Choroid plexus epithelial cell (primary cell): ENCODE results near the gene TEKT2.

Source experiments
- DNase-seq: peaks from one replicate; pipeline ENCODE4 v3.0.0-alpha.2; 2010; ENCODE audit warnings: low read depth
- H3K4me3 ChIP-seq: 2 replicates; pipeline ENCODE4 v1.5.1; 2011; ENCODE audit warnings: low read depth, mild to moderate bottlenecking, control low read depth, low read length, moderate library complexity
- TF ChIP-seq, protein P1 (sequence below): conservative IDR thresholded peaks from 2 replicates; pipeline ENCODE4 v1.5.1; 2011; ENCODE audit warnings: low read depth, mild to moderate bottlenecking, control low read depth, inconsistent platforms, low read length, moderate library complexity

The TEKT2 gene

DNA sequence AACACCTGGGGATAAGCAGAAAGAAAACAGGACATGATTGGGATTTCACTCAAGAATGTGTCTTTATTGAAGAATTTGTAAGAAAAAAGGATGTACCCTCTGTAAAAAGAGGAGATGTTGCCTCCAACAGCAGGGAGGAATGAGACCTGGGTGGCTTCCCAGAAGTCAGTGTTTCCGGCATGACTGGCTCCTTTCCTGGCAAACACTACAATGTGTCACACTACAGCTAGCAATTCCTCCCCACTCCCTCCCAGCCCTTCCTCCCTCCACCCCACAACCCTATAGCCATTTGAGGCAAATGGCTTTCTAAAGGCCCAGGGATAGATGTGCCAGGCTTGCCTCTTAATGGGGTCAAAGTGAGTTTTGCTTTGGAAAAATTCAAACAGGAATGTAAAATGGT, 52.6 kb downstream of the TEKT2 start:
- TF ChIP-seq, protein P1, sequence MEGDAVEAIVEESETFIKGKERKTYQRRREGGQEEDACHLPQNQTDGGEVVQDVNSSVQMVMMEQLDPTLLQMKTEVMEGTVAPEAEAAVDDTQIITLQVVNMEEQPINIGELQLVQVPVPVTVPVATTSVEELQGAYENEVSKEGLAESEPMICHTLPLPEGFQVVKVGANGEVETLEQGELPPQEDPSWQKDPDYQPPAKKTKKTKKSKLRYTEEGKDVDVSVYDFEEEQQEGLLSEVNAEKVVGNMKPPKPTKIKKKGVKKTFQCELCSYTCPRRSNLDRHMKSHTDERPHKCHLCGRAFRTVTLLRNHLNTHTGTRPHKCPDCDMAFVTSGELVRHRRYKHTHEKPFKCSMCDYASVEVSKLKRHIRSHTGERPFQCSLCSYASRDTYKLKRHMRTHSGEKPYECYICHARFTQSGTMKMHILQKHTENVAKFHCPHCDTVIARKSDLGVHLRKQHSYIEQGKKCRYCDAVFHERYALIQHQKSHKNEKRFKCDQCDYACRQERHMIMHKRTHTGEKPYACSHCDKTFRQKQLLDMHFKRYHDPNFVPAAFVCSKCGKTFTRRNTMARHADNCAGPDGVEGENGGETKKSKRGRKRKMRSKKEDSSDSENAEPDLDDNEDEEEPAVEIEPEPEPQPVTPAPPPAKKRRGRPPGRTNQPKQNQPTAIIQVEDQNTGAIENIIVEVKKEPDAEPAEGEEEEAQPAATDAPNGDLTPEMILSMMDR = no peak
- H3K4me3 ChIP-seq = no peak overlapping the region
- DNase-seq = peak; percentile 77

DNA sequence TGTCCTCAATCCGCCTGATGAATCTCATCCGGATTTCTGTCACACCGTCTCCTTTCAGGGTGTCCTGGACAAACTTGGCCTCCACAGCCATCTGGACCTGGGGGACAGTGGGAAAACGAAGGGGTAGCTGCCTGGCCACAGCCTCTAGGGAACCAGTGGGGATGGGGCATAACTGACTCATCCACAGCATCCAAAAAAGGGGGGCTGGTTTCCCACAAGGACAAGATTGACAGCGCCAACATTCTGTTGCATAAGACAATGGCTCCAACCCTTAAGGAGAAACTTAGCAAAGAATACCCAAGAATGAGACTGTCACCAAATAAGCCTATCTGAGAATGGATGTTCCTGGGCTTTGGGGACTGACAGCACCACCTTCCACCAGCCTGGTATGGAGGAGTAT, 53.3 kb downstream of the TEKT2 start:
- no peak overlapping the region for H3K4me3 ChIP-seq
- no peak for DNase-seq
- TF ChIP-seq, protein P1 = no peak

DNA sequence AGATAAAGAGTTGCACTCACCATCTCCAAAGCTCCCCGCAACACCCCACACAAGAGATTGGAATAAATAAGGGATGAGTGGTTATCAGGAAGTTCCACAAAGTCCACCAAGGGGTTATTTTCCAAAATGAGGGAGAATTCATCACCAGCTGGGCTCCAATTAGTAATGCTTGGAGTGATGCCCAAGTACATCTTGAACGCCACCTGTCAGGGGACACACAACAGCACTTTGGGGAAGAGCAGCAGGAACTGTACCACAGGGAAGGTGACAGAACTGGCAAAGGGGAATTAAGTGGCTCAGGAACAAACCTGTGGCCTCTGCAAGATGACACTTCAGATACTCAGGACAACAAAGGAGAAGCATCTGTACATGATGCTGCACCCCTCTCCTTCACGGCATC, 53.9 kb downstream of the TEKT2 start:
- DNase-seq = no peak
- H3K4me3 ChIP-seq = no peak overlapping the region
- TF ChIP-seq, protein P1 = no peak
